Lower leg skin (tissue), 4 donors: Measurements from ENCODE around the gene TMEM63A. TPM values are rescaled to one million over a fixed set of nuclear protein-coding genes. Genes with fewer than 3 reads are reported as not detected.

ENCODE experiments used
- DNase-seq, 2 donors: peaks; one replicate each; pipeline ENCODE4 v3.0.0-alpha.2; 2019; ENCODE audit warnings: low spot score in 2 of 2
- H3K4me3 ChIP-seq: fragments of 200-600 bp; sonication (generic); 2 replicates; pipeline ENCODE4 v1.5.1; 2017; ENCODE audit warnings: mild to moderate bottlenecking, low read depth; ENCODE audit not compliant: poor library complexity, severe bottlenecking
- CTCF ChIP-seq, 3 donors: fragments of 450-650 bp; IDR thresholded peaks; one replicate each; pipeline ENCODE4 v1.5.1; 2016; ENCODE audit warnings: antibody characterized with exemption in 3 of 3, mild to moderate bottlenecking in 3 of 3, moderate library complexity in 2 of 3
- POLR2A ChIP-seq, 2 donors: fragments of 450-650 bp; IDR thresholded peaks; one replicate each; pipeline ENCODE4 v1.6.1; 2016 to 2017; ENCODE audit warnings: antibody characterized with exemption in 2 of 2, mild to moderate bottlenecking in 1 of 2, moderate library complexity in 1 of 2
- WGBS, 2 donors: methylation state at CpG; one replicate each; pipeline ENCODE4 v1.1.5; 2018; 5-methylcytosine and 5-hydroxymethylcytosine counted together
- intact Hi-C: fragments of 100-400 bp; cut with DNase I; formaldehyde crosslinking; loops from one replicate; pipeline ENCODE4 v1.15.0; 2023; ENCODE audit warnings: low total_unique reads
- total RNA-seq, 4 donors: library from RNA; depleted of rRNA; stranded (reverse); fragments of >200 nt; gene quantifications; one replicate each; pipeline ENCODE4 v1.1.0, GENCODE V29; 2016

TMEM63A gene
- total RNA-seq, 4 donors from 2014 or later: 29.1 to 49.1 (median 42.9) TPM

- intact Hi-C loops: no loop called here
- TF ChIP-seq CTCF (IDR thresholded peaks at IDR 0.05): no peak
- TF ChIP-seq POLR2A (IDR thresholded peaks at IDR 0.05): no peak
- WGBS, 2 donors: 93 to 95% methylated on average over 4 of the region's 4 CpGs
These were observed 36.1 kb upstream of the TMEM63A start for GRCh38 chr1:225918280-225918679.

GRCh38 chr1:225917536-225917935, 35.4 kb upstream of the TMEM63A start:
- WGBS, 2 donors: 63 to 64% methylated on average over 5 of the region's 5 CpGs
- no peak overlapping the region for H3K4me3 ChIP-seq
- intact Hi-C loops: no loop called here
- no peak for DNase-seq
- TF ChIP-seq POLR2A (IDR thresholded peaks at IDR 0.05) (no peak), CTCF (IDR thresholded peaks at IDR 0.05) (no peak)

More at GRCh38 chr1:225918280-225918679, 36.1 kb upstream of the TMEM63A start:
- DNase-seq: no peak
- H3K4me3 ChIP-seq: no peak overlapping the region

GRCh38 chr1:225917101-225917500, 34.9 kb upstream of the TMEM63A start:
- TF ChIP-seq CTCF (IDR thresholded peaks at IDR 0.05): no peak
- TF ChIP-seq POLR2A (IDR thresholded peaks at IDR 0.05): no peak
- H3K4me3 ChIP-seq: no peak overlapping the region
- DNase-seq: no peak
- intact Hi-C loops: no loop called here
- 73 to 78% methylated on average over 3 of the region's 3 CpGs for WGBS, 2 donors

- intact Hi-C loops: no loop called here
- DNase-seq: no peak
- WGBS, 2 donors: 55 to 67% methylated on average over 7 of the region's 7 CpGs
- TF ChIP-seq POLR2A (IDR thresholded peaks at IDR 0.05): no peak
- TF ChIP-seq CTCF (IDR thresholded peaks at IDR 0.05): no peak
- no peak overlapping the region for H3K4me3 ChIP-seq
These were observed 33.4 kb upstream of the TMEM63A start for GRCh38 chr1:225915538-225915991.

GRCh38 chr1:225914947-225915346, 32.8 kb upstream of the TMEM63A start:
- H3K4me3 ChIP-seq: no peak overlapping the region
- intact Hi-C loops: no loop called here
- 89 to 90% methylated on average over 6 of the region's 6 CpGs for WGBS, 2 donors
- no peak for TF ChIP-seq POLR2A (IDR thresholded peaks at IDR 0.05)
- TF ChIP-seq CTCF (IDR thresholded peaks at IDR 0.05): no peak
- no peak for DNase-seq

- no peak for DNase-seq
- intact Hi-C loops: no loop called here
- TF ChIP-seq CTCF (IDR thresholded peaks at IDR 0.05) (no peak), POLR2A (IDR thresholded peaks at IDR 0.05) (no peak)
- no peak overlapping the region for H3K4me3 ChIP-seq
- 86 to 91% methylated on average over 6 of the region's 6 CpGs for WGBS, 2 donors
These were observed 32.2 kb upstream of the TMEM63A start for GRCh38 chr1:225914391-225914790.
